Measurements from ENCODE around the gene ZFPL1.

The ZFPL1 gene

DNA sequence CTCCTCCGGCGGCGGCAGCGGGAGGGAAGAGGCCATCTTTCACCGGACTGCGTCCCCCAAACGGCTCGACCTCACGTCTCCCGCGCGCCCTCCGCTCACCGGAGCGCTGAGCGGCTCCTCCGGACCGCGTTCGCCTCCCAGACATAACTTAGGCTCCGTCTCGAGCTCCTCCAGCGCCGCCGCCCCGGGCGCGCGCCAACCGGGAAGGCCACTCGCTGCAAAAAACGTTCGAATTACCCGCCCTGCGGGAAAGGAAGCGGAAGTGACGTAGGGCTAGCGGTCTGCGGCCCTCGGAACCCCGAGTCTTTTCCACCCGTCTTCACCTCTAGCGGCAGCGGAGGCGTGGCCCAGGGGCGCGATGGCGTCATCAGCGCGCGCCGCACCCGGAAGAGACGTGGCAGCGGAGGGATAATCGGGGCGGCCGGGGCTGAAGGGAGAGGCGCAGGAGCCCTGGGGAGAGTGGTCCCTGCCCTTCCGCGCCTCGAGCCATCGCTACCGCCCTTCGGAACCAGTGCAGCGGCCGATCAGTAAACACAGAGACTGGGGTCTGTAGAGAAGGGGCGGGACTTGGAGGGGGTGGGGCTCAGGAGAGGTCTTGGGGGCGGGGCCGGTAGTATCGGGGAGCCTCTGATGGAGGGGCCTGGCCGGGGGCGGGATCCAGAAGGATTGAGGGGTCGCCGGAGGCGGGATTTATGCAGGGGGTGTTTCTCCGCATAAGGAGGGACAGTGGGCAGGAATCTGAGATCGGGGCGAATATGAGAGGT is at the start of gene ZFPL1, which contains the start of gene CDCA5:
Gene ZFPL1, plus strand, starts transcription at position 389 of the 764 bp plus-strand sequence. CDS start 477 bp downstream, outside the sequence.
Gene CDCA5, minus strand, starts transcription at position 207 of the 764 bp plus-strand sequence. Its CDS starts 62 bp downstream, at position 145.
- DNase-seq = peak; percentile 95

DNA sequence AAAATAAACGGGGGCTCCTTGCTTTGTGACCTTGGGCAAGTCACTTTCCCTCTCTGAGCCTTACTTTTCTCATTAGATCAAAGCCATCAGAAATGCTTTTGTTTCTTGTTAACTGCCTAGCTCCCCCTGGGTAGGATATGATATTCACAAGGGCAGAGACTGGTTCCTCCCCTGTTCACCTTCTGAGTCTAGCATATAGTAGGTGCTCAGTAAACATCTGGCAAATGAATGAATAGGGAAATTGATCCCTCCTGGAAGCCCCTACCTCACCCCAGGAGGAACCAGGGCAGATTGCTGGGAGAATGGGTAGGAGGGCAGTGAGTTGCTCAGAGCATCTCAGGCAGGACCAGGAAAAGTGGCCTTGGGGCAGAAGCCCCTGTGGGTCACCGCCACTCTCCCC is 49.6 kb upstream of the ZFPL1 start:
- DNase-seq = no peak

DNA sequence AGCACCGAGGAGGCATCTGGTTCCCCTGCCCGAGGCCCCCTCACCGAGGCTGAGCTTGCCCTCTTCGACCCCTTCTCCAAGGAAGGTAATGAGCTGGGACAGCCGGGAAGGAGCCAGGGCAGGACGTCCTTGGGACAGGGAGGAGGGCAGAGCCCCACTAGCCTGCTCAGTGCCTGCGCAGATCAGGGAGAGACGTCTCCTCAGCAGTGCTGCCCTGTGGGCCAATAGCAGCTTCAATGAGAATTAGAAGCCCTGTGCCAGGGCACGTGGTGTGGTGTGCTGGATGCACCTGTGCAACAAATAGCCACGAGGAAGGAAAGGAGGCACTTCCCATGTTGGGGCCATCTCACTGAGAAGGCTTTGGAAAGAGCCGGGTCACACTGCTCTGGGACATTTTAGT is 48.4 kb upstream of the ZFPL1 start:
- no peak for DNase-seq

DNA sequence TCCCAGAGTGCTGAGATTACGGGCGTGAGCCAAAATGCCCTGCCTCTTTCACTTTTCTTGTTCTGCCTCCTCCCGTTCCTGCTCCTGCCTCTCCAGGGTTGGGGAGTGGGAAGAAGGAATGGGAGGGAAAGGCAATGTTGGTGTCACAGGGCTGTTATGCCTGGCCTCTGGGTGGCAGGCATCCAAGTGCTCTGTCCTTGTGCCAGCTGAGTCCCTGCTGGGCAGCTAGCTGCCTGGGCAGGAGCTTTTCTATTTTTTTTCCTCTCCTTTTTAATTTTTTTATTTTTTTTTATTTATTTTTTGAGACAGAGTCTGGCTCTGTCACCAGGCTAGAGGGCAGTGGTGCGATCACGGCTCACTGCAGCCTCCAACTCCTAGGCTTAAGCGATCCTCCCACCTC is 47.1 kb upstream of the ZFPL1 start:
- no peak for DNase-seq

DNA sequence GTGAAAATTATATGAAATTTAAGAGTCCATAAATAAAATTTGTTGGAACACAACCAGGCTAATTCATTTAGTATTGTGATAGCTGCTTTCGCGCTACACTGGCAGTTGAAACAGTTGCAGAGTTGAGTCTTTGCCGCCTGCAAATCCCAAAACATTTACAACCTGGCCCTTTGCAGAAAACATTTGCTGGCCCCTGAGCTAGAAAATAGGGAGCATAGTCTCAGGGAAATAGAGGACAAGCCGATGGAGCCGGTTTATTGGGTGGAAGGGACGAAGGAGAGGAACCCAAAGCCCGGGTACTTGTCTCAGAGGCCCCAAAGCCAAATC is 43.5 kb upstream of the ZFPL1 start:
- DNase-seq = no peak

DNA sequence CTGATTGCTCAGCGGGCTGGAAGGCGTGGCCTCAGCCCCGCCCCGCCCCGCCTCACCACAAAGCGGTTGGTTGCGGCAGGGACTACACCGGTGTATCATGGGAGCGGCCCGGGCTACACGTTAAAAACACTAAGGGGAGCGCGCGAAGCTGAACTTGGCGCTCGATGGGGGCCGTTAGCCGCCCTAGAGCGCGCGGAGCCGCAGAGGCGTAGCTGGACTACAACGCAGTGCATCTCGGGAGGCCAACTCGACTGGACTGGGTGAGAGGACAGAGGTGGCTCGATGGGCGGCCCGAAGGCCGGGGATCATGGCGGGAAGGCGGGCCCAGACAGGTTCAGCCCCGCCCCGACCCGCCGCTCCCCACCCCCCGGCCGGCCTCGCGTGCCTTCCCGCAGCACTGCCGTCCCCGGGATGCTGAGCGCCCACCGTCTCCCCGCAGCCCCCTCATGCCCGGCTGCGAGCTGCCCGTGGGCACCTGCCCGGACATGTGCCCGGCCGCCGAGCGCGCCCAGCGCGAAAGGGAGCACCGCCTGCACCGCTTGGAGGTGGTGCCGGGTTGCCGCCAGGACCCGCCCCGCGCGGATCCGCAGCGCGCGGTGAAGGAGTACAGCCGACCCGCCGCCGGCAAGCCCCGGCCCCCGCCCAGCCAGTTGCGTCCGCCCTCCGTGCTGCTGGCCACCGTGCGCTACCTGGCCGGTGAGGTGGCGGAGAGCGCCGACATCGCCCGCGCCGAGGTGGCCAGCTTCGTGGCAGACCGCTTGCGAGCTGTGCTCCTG is 43.0 kb upstream of the ZFPL1 start, which contains the start of gene SAC3D1:
Gene SAC3D1, plus strand, starts transcription at position 364 of the 776 bp plus-strand sequence. Its CDS starts 83 bp downstream, at position 447.
- peak; percentile 74 for DNase-seq

DNA sequence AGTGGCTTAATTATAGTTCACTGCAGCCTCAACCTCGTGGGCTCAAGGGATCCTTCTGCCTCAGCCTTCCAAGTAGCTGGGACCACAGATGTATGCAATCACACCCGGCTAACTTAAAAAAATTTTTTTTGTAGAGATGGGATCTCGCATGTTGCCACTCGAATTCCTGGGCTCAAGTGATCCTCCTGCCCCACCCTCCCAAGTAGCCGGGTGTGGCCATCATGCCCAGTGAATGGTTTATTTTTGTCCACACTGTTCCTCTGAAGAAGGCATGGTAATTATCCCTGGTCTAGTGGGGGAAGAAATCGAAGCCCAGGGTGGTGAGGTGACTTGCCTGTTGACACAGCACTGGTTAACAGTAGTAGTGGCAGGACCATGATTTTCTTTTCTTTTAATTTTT is 41.1 kb upstream of the ZFPL1 start:
- no peak for DNase-seq

DNA sequence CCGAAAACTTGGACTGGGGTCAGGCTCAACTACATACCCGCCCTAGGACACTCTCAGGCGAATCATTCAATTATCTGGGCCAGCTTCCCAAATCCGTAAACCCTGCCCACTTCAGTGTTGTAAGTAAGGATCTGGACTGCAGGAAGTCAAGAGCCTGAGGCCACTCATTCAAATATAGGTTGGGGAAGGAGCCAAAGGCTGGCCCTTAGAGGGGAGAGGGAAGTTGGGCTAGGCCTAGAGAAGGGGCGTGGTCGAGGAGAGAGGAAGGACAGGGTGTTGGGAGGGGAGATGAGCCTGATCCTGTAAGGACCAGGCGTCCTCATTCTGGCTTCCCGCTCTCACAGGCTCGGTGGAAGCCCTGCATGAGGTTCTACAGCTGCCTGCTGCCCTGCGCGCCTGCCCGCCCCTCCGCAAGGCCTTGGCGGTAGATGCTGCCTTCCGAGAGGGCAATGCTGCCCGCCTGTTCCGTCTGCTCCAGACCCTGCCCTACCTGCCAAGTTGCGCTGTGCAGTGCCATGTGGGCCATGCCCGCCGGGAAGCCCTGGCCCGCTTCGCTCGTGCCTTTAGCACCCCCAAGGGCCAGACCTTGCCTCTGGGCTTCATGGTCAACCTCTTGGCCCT is 40.0 kb upstream of the ZFPL1 start:
- DNase-seq = no peak

DNA sequence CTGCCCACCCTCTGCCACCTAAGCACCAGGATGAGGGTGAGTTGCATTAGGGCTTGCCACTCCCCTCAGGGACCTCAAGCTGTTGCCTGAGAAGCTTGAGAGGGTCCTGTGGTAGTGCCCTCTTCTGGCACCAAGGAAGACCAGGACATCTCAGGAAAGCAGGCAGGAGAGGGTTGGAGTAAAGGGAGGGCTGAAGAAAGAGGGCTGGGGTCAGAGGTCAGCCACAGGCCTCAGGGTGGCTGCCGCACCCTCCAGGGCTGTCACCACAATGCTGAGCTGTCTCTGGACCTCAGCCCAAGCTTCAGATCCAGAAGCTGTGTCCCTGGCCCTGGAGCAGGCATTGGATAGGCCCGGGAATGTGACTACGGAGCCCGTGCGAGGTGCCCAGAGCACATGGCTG is 39.0 kb upstream of the ZFPL1 start:
- no peak for DNase-seq

DNA sequence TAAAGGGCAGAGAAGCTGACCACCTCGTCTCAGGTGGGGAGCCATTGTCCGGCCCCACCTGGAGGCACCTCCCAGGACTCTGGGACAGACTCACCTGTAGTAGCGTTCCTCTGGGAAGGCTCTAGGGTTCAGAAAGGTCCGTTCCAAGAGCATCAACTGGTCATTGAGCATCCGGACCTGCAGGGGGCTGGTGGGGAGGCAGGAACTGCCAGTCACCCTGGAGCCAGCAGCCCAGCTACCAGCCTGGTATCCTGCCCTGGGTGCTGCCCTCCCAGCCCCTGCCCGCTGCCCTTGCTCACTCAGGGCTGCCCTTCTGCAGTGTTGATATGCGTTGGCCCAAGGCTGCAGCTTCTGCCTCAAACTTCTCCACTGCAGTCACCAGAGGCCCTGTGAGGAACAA is 38.3 kb upstream of the ZFPL1 start:
- DNase-seq = no peak

DNA sequence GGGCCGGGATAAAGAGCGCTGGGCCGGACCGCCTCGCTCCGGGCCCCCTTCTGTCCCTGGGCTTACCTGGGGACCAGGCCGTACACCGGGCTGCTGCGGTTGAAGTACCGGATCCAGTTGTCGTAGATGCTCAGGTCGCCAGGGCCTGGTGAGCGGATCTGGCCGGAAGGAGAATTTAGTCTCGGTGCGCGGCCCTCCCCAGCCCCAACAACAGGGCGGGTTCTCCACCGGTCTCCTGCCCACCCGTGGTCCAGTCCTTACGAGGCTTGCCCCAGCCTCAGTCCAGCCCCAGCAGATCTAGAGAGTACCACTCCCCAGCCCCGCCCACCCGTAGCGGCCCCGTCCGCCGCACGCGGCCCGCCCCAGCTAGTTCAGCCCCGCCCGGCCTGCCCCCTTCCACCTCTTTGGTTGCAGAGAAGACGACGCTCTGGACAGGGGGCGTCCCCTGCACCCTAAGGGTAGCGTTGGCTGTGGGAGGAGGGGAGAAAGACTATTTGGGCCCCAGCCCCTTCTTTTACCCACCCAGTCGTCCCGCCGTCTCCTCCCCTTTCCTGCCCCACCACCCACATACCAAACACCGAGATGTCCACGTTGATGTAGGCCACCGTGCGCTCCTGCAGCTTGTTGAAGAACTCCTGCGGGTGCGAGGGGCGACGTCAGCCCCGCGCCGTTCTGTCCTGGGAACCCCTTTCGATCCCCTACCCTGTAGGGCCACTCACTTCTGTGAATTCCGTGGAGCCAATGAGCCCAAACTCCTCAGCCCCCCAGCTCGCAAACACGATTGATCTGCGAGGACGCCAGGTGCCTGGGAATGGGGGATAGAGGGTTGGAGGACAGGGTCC is 36.2 kb upstream of the ZFPL1 start:
- no peak for DNase-seq

DNA sequence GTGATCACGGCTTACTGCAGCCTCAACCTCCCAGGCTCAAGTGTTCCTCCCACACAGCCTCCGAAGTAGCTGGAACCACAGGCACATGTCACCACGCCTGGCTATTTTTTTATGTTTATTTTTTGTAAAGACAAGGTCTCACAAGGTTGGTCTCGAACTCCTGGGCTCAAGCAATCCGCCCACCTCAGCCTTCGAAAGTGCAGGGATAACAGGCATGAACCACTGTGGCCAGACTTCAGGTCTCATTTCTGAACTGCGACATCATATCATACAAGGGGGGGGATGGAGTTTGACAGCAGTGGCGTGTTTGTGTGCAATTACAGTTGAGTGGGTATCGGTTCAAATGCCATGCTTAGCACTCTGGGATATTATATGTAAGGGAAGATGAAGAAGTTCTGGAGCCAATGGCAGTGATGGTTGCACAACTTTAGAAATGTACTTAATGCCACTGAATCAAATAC is 32.6 kb upstream of the ZFPL1 start:
- no peak for DNase-seq

DNA sequence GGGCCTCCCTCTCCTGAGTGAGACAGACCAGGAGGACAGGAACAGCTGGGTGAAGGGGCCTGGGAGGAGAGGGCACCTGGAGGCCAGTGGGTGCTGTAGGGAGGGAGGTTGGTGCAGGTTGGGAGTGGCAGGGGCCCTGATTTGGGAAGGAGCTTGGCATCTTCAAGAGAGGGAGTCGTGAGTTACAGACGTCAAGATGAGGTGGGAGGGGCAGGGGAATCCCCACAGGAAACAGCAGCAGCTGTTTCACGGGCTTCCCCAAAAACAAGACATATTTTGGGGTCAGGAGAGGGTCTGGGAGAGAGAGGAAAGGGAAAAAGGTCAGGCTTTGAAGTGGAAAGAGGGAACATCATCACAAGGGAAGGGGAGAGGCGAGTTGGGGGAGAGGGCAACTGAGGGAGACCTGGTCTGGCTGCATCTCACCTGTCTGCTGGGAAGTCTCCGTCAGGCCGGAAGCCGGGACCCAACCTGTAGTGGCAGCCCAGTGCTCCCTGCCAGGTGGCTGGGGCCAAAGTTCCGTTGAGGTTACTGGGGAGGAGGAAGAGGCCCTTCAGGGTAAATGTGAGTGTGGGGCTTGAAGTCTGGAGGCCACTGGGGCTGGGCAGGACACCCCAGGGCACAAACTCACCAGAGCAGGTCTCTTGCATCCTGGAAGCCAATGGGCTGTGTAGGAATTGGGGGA is 30.1 kb upstream of the ZFPL1 start:
- DNase-seq = no peak

DNA sequence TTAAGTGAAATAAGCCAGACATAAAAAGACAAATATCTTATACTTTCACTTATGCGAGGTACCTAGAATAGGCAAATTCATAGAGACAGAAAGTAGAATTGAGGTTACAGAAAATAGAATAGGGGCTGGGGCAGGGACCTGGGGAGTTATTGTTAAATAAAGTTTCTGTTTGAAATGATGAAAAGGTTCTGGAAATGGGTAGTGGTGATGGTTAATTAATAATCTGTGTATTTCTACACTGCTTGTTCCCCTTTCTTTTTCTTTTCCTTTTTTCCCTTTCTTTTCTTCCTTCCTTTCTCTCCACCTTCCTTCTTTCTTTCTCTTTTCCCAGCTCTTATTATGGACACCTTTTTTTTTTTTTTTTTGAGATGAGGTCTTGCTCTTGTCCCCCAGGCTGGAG is 28.5 kb upstream of the ZFPL1 start:
- no peak for DNase-seq

DNA sequence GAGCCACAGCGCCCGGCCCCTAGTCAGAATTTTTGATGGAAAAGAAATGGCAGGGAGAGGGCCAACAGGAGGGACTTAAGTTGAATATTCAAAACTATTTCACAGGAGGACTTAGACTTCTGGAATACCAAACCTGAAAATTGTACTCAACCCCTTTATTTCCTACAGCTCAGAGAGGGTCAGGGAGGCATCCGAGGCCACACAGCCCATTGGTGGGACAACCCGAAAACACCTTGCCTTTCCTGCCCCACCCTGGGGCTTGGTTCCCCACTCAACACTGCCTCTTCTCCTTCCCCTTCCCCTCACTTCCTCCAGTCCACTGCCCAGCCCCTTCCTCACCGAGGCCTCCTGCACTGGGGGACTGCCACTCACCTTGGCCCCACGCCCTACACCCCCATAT is 27.0 kb upstream of the ZFPL1 start:
- no peak for DNase-seq

DNA sequence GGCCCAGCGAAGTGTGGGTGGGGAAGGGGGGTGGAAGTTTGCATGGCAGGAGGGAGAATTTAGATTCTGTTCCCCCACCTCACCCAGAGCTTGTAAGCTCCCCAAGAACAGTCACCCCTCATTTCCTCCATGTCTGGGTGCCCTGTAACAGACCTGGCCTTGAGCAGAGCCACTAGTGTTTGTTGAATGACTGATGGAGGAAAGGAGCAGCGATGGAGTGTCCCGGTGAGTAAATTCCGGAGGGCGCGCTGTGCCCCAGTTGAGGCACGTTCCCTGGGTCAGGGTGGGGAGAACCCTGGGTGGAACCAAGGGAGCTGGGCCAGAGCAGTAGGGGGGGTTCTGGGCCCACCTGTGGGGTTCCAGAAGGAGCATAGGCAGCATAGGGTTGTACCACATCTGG is 26.5 kb upstream of the ZFPL1 start:
- no peak for DNase-seq

DNA sequence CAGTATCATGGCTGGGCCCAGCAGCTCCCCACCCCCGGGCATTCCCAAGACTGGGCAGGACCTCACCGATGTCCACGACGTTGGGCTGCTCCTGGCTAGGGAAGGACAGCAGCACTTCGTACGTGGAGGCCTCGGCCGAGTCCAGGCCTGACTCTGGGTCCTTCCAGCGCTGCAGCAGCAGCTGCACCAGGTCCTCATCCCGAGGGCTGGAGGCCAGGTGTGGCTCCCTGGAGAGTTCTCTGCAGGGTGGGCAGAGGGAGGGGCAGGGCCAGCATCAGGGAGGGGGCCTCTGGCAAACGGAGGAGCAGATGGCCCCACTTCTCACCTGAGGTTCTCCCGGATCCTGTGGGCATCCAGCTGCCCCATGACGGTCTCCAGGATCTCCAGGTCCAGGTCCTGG is 26.0 kb upstream of the ZFPL1 start:
- no peak for DNase-seq

DNA sequence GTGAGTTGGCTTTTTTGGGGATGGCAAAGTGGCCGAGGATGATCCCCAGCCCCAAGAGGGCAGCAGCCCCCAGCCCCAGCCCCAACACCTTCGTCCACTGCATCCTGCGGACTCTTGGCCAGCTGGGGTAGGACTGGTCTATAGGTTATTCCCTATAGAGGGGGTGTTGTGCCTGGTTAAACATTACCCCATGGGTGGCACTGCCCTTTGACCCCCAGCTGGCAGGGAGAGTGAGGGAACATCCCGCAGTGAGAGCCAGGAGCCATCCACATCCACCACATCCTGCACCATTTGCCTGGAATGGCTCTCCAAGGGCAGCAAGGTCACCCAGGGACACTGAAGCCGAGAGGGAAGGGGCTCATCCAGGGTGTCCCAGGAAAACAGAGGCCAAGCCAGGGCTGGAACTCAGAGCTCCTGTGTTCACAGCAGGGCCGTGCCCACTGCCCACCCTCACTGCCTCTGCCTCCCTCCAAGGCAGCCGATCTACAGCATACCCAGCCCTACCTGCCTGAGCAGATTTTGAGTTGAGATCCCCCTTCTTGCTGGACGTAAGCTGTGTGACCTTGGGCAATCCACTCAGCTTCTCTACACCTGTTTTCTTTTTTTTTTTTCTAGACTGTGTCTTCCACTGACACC is 25.5 kb upstream of the ZFPL1 start, which contains the start of gene NAALADL1:
Gene NAALADL1, minus strand, starts transcription at position 135 of the 636 bp plus-strand sequence. Its CDS starts 32 bp downstream, at position 103.
- DNase-seq = no peak

DNA sequence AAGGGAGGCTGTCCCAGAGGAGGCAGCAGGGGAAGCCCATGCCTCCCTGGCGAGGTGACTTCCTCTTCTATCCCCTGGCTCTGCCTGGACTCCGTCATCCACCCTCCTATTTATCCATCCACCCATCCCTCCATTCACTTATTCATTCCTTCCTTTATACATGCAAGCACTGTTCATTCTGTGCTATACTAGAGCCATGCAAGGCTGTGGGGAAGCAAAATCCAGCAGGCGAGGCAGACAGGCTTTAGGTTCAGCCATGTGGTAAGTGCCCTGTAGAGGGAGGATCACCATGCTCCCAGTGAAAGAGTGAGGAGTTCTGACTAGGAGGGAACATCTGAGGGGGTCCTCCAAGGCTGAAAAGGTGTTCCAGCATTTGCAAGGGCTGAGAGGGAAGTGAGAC is 24.5 kb upstream of the ZFPL1 start:
- no peak for DNase-seq

DNA sequence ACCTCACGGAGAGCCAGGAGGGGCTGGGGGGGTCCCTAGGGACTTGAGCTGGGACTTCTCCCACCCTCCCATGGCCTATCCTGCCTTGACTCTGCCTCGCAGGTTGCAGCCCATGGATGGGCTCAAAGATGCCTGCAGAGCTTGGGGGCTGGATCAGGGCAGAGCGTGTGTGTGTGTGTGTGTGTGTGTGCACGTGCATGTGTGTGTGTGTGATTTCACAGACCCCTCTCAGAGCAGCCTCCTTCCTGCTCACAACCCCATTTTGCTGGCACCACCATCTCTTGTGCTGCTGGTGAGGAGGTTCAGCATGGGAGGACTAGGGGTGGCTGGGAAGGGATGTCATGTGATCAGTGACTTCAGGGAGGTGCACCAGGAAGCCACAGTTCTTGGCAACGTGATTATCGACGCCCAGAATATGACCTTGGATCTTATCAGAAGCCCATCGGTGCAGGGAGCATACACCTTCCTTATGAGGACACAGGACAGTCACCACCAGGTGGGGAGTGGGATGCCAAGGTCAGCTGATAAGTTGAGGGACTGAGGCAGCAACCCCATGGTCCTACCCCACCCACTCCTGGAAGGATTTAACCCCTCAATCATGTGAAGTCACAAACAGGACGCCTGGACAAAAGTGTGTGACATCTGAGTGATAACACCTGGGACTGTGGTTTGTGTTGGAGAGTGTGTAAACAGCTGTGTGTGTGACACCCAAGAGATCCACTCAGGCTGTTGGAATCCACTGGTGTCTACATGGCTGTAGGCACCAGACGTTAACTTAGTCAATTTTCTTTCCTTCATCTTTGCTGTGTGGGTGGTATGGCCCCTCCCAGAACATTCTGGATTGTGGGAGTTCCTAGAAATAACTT is 23.8 kb upstream of the ZFPL1 start:
- DNase-seq = no peak

All from activated CD4-positive, alpha-beta T cell treated with anti-CD3 and anti-CD28 coated beads for 1 hour (primary cell).